ENCODE data around the gene HDAC4. TPM values are rescaled to one million over a fixed set of nuclear protein-coding genes. Genes with fewer than 3 reads are reported as not detected.

Gene HDAC4
- polyA plus RNA-seq, 2 of the 4 experiments (the other 2 are of a cell fraction), result 8.6 to 10.4 TPM

DNA sequence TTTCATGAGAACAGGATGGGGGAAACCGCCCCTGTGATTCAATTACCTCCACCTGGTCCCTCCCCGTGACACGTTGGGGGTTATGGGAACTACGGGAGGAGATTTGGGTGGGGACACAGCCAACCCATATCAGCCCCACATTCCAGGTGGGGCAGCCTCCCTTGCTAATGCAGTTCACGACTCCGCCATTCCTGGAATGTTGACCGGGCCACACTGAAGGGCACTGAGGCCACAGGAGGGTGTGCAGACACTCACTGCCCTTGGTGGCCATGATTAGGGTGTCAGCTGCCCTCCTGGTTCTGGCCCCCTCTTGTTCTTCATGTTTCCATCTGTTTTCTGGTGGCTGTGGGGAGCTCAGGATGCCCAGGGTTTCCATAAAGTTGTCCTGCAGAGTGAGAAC, 376.6 kb downstream of the HDAC4 start:
- Histone ChIP-seq H3K4me1 (peaks cover 11% of the 10 kb centered on the region), H3K27ac (no peak overlapping the region), H3K9me3 (no peaks in the 10 kb centered on the region), H3K4me3 (no peak overlapping the region), H3K4me2 (no peak overlapping the region)
- DNase-seq (ENCODE audit: low read depth in 1 of 2, low spot score in 1 of 2) (no peak), ATAC-seq (no peak), FAIRE-seq (no peak)
- POLR2A ChIA-PET, result no interaction called here
- TF ChIP-seq, protein P1, sequence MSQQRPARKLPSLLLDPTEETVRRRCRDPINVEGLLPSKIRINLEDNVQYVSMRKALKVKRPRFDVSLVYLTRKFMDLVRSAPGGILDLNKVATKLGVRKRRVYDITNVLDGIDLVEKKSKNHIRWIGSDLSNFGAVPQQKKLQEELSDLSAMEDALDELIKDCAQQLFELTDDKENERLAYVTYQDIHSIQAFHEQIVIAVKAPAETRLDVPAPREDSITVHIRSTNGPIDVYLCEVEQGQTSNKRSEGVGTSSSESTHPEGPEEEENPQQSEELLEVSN (IDR thresholded peaks at IDR 0.05; ENCODE audit: borderline replicate concordance, low read depth), result no peak
- no peak for TF ChIP-seq TP53 (CRISPR knock-in tag; IDR thresholded peaks at IDR 0.05)
- TF ChIP-seq FOXS1 (CRISPR knock-in tag; IDR thresholded peaks at IDR 0.05), result no peak
- no peak for TF ChIP-seq ESRRA (IDR thresholded peaks at IDR 0.05; ENCODE audit: borderline replicate concordance, low read length)
- TF ChIP-seq GATA3 (IDR thresholded peaks at IDR 0.05; ENCODE audit: borderline replicate concordance), result no peak
- CTCF ChIA-PET, result interaction anchor here (1.2 to 1.3 kb wide), 2 partner anchors 10 to 12 kb away, joined by 3 read pairs; no protein-coding TSS in a partner anchor
- 75% methylated on average over 7 of the region's 7 CpGs for WGBS (ENCODE audit: missing lambda C conversion rate)

DNA sequence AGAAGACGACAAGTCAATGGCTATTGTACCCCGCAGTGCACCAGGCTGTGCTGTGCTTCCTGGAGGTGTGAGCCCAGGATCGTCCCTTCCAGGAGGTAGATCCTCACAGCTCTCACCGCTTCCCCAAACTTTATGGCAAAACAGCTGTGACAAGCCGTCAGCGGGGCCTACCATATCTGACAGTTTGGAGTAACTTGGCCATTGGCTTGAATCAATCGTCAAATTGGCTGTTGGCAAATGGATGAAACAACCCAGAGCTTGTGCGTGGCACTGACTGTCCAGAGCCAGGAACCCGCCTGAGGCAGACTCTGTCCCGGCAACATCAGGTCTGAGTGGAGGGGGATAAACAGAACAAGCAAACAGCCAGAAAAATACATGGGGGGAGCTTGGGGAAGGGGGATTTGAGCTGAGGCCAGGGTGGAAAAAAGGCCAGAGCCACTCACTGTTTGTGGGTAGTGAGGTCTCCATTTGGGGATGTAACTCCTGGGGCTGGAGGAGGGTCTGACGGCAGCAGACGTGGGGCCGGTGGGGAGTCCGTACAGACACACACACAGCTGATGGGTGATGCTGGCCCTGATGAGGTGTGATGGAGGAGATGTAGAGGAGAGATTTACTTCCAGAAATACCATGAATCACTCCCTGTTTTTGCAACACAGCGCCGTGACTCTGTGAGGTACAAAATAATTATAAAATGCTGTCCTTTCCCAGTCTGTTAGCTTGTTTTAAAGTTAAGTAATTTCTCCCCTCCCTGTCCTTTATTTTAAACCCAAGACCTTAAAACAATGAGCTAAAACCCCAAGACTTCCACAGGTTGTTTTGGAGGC, 378.2 kb downstream of the HDAC4 start:
- WGBS (ENCODE audit: missing lambda C conversion rate), result 73% methylated on average over 16 of the region's 16 CpGs
- no peak overlapping the region for H3K27ac ChIP-seq
- no peaks in the 10 kb centered on the region for H3K9me3 ChIP-seq
- no peak overlapping the region for H3K4me3 ChIP-seq
- CTCF ChIA-PET, result interaction anchor here (0.9 to 1.5 kb wide), 5 partner anchors 14 to 83 kb away, joined by 3 to 4 read pairs (median 3); no protein-coding TSS in a partner anchor
- DNase-seq (ENCODE audit: low read depth in 1 of 2, low spot score in 1 of 2) (no peak), ATAC-seq (no peak), FAIRE-seq (no peak)
- TF ChIP-seq FOSB (CRISPR knock-in tag; IDR thresholded peaks at IDR 0.05) (no peak), NFE2L2 (conservative IDR thresholded peaks at IDR 0.05; ENCODE audit: low read length) (no peak), ZC3H11A (IDR thresholded peaks at IDR 0.05) (no peak), NPAS2 (CRISPR knock-in tag; IDR thresholded peaks at IDR 0.05; ENCODE audit: borderline replicate concordance) (no peak), CEBPB (IDR thresholded peaks at IDR 0.05) (no peak), CHD2 (IDR thresholded peaks at IDR 0.05; ENCODE audit: low read length, partially characterized antibody) (no peak), ZSCAN20 (CRISPR knock-in tag; IDR thresholded peaks at IDR 0.05) (no peak)
- TF ChIP-seq, protein P2, sequence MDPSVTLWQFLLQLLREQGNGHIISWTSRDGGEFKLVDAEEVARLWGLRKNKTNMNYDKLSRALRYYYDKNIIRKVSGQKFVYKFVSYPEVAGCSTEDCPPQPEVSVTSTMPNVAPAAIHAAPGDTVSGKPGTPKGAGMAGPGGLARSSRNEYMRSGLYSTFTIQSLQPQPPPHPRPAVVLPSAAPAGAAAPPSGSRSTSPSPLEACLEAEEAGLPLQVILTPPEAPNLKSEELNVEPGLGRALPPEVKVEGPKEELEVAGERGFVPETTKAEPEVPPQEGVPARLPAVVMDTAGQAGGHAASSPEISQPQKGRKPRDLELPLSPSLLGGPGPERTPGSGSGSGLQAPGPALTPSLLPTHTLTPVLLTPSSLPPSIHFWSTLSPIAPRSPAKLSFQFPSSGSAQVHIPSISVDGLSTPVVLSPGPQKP (IDR thresholded peaks at IDR 0.05; ENCODE audit: low read depth, low read length), result no peak
- TF ChIP-seq, protein P3, sequence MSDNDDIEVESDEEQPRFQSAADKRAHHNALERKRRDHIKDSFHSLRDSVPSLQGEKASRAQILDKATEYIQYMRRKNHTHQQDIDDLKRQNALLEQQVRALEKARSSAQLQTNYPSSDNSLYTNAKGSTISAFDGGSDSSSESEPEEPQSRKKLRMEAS (IDR thresholded peaks at IDR 0.05), result no peak
- TF ChIP-seq, protein P1 (IDR thresholded peaks at IDR 0.05; ENCODE audit: borderline replicate concordance, low read depth), result no peak
- TF ChIP-seq, protein P4, sequence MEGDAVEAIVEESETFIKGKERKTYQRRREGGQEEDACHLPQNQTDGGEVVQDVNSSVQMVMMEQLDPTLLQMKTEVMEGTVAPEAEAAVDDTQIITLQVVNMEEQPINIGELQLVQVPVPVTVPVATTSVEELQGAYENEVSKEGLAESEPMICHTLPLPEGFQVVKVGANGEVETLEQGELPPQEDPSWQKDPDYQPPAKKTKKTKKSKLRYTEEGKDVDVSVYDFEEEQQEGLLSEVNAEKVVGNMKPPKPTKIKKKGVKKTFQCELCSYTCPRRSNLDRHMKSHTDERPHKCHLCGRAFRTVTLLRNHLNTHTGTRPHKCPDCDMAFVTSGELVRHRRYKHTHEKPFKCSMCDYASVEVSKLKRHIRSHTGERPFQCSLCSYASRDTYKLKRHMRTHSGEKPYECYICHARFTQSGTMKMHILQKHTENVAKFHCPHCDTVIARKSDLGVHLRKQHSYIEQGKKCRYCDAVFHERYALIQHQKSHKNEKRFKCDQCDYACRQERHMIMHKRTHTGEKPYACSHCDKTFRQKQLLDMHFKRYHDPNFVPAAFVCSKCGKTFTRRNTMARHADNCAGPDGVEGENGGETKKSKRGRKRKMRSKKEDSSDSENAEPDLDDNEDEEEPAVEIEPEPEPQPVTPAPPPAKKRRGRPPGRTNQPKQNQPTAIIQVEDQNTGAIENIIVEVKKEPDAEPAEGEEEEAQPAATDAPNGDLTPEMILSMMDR (IDR thresholded peaks at IDR 0.05), result no peak
- TF ChIP-seq, protein P5, sequence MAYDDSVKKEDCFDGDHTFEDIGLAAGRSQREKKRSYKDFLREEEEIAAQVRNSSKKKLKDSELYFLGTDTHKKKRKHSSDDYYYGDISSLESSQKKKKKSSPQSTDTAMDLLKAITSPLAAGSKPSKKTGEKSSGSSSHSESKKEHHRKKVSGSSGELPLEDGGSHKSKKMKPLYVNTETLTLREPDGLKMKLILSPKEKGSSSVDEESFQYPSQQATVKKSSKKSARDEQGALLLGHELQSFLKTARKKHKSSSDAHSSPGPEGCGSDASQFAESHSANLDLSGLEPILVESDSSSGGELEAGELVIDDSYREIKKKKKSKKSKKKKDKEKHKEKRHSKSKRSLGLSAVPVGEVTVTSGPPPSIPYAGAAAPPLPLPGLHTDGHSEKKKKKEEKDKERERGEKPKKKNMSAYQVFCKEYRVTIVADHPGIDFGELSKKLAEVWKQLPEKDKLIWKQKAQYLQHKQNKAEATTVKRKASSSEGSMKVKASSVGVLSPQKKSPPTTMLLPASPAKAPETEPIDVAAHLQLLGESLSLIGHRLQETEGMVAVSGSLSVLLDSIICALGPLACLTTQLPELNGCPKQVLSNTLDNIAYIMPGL (CRISPR knock-in tag; IDR thresholded peaks at IDR 0.05; ENCODE audit: borderline replicate concordance), result no peak
- H3K4me1 ChIP-seq, result peaks cover 11% of the 10 kb centered on the region
- POLR2A ChIA-PET, result no interaction called here
- no peak overlapping the region for H3K4me2 ChIP-seq

Measured in A549 (cell line).